Neural progenitor cell (in vitro differentiated cells): ENCODE data around the gene IP6K2. TPM values are rescaled to one million over a fixed set of nuclear protein-coding genes. Genes with fewer than 3 reads are reported as not detected.
"Not testable (repeated sequence)": the region's sequence is repeated elsewhere in the genome, so short reads cannot be mapped to it uniquely, and the experiment has no call there.

ENCODE experiments used
- DNase-seq: peaks from one replicate; pipeline ENCODE4 v3.0.0-alpha.2; 2016; ENCODE audit warnings: low spot score
- H2AFZ ChIP-seq: fragments of 200-600 bp; sonication (generic); replicated peaks from 2 replicates; pipeline ENCODE4 v1.6.1; 2016; ENCODE audit warnings: antibody characterized with exemption
- H3F3A ChIP-seq: fragments of 200-600 bp; sonication (generic); 2 replicates; pipeline ENCODE4 v1.6.1; 2016; ENCODE audit warnings: antibody characterized with exemption, low read depth
- H3K27ac ChIP-seq: fragments of 200-600 bp; sonication (generic); 2 replicates; pipeline ENCODE4 v1.5.1; 2016; ENCODE audit warnings: mild to moderate bottlenecking
- H3K27me3 ChIP-seq: fragments of 200-600 bp; sonication (generic); 2 replicates; pipeline ENCODE4 v1.6.1; 2016; ENCODE audit warnings: mild to moderate bottlenecking, moderate library complexity
- H3K36me3 ChIP-seq: fragments of 200-600 bp; sonication (generic); 2 replicates; pipeline ENCODE4 v1.5.1; 2016
- H3K4me1 ChIP-seq: fragments of 200-600 bp; sonication (generic); 2 replicates; pipeline ENCODE4 v1.6.1; 2016; ENCODE audit warnings: mixed run types
- H3K4me2 ChIP-seq: fragments of 200-600 bp; sonication (generic); 2 replicates; pipeline ENCODE4 v1.6.1; 2016
- H3K4me3 ChIP-seq: fragments of 200-600 bp; sonication (generic); 2 replicates; pipeline ENCODE4 v1.5.1; 2016
- H3K79me2 ChIP-seq: fragments of 200-600 bp; sonication (generic); 2 replicates; pipeline ENCODE4 v1.6.1; 2016; ENCODE audit warnings: low read depth
- H3K9ac ChIP-seq: fragments of 200-600 bp; sonication (generic); 2 replicates; pipeline ENCODE4 v1.6.1; 2016
- H3K9me3 ChIP-seq: fragments of 200-600 bp; sonication (generic); 2 replicates; pipeline ENCODE4 v1.5.1; 2016; ENCODE audit warnings: low read depth
- H4K20me1 ChIP-seq: fragments of 200-600 bp; sonication (generic); 2 replicates; pipeline ENCODE4 v1.6.1; 2016; ENCODE audit warnings: low read depth
- H3K27ac Mint-ChIP-seq: 3 replicates; pipeline ENCODE4 v1.8.0; 2021; ENCODE audit warnings: mixed read lengths
- H3K27me3 Mint-ChIP-seq: 2 replicates; pipeline ENCODE4 v1.8.0; 2022; ENCODE audit warnings: low read depth, mild to moderate bottlenecking, inconsistent platforms, moderate library complexity, mixed read lengths; ENCODE audit not compliant: insufficient read depth
- H3K36me3 Mint-ChIP-seq: 3 replicates; pipeline ENCODE4 v1.8.0; 2021; ENCODE audit warnings: mixed read lengths
- H3K4me1 Mint-ChIP-seq: 3 replicates; pipeline ENCODE4 v1.8.0; 2021; ENCODE audit warnings: mixed read lengths
- H3K4me3 Mint-ChIP-seq: 3 replicates; pipeline ENCODE4 v1.8.0; 2021; ENCODE audit warnings: mild to moderate bottlenecking, moderate library complexity, mixed read lengths
- H3K9me3 Mint-ChIP-seq: 3 replicates; pipeline ENCODE4 v1.8.0; 2020; ENCODE audit warnings: mixed read lengths
- CTCF ChIP-seq: fragments of 200-600 bp; sonication (generic); IDR thresholded peaks from 2 replicates; pipeline ENCODE4 v1.5.1; 2017; ENCODE audit warnings: antibody characterized with exemption, mild to moderate bottlenecking
- EZH2 ChIP-seq: fragments of 200-600 bp; sonication (generic); IDR thresholded peaks from 2 replicates; pipeline ENCODE4 v1.6.1; 2017; ENCODE audit warnings: antibody characterized with exemption, mild to moderate bottlenecking, moderate library complexity
- EZH2phosphoT487 ChIP-seq: fragments of 200-600 bp; sonication (generic); IDR thresholded peaks from 2 replicates; pipeline ENCODE4 v1.6.1; 2017; ENCODE audit warnings: antibody characterized with exemption
- total RNA-seq: library from RNA; depleted of rRNA; stranded (reverse); fragments of >200 nt; gene quantifications from 2 replicates; pipeline ENCODE4 v1.2.3, GENCODE V29; 2015; ENCODE audit warnings: low replicate concordance

The IP6K2 gene
- total RNA-seq, 1 donor from 2014 or later = 130 TPM

GRCh38 chr3:48727511-48727910 lies 10.5 kb upstream of the IP6K2 start:
- Histone ChIP-seq H3K4me1 (no peaks in the 10 kb centered on the region), H4K20me1 (no peaks in the 10 kb centered on the region), H3K27me3 (peaks cover 5% of the 10 kb centered on the region), H2AFZ (no peak overlapping the region), H3K27ac (no peak overlapping the region), H3K9ac (no peak overlapping the region), H3K4me3 (no peak overlapping the region), H3K79me2 (no peaks in the 10 kb centered on the region), H3K9me3 (no peaks in the 10 kb centered on the region), H3K36me3 (no peaks in the 10 kb centered on the region), H3F3A (no peaks in the 10 kb centered on the region), H3K4me2 (no peak overlapping the region)
- no peaks in the 10 kb centered on the region for H3K9me3 Mint-ChIP-seq
- DNase-seq = no peak
- TF ChIP-seq EZH2phosphoT487 (no peak), CTCF (no peak), EZH2 (no peak)
- no peak overlapping the region for H3K4me3 Mint-ChIP-seq
- H3K36me3 Mint-ChIP-seq = no peaks in the 10 kb centered on the region
- H3K27me3 Mint-ChIP-seq = peaks cover 3% of the 10 kb centered on the region
- H3K4me1 Mint-ChIP-seq = no peaks in the 10 kb centered on the region
- H3K27ac Mint-ChIP-seq = no peak overlapping the region

- H3K27ac Mint-ChIP-seq, H2AFZ ChIP-seq, H3K79me2 ChIP-seq, H3K27me3 Mint-ChIP-seq, H4K20me1 ChIP-seq, DNase-seq, H3K9me3 ChIP-seq, H3K36me3 ChIP-seq, H3F3A ChIP-seq, H3K4me3 Mint-ChIP-seq, H3K4me1 Mint-ChIP-seq, H3K4me2 ChIP-seq, H3K9me3 Mint-ChIP-seq, H3K9ac ChIP-seq, H3K4me3 ChIP-seq, H3K27ac ChIP-seq, H3K36me3 Mint-ChIP-seq, H3K4me1 ChIP-seq: not testable (repeated sequence)
- peaks cover 11% of the 10 kb centered on the region for H3K27me3 ChIP-seq
These were observed 8.3 kb upstream of the IP6K2 start for GRCh38 chr3:48725185-48725855.

GRCh38 chr3:48723725-48724124 lies 6.7 kb upstream of the IP6K2 start:
- TF ChIP-seq CTCF = no peak
- no peak for TF ChIP-seq EZH2
- TF ChIP-seq EZH2phosphoT487 = no peak
- no peaks in the 10 kb centered on the region for H3K9me3 ChIP-seq
- H3K4me3 ChIP-seq = no peak overlapping the region
- H3K79me2 ChIP-seq = no peaks in the 10 kb centered on the region
- no peaks in the 10 kb centered on the region for H4K20me1 ChIP-seq
- no peak overlapping the region for H3K27ac ChIP-seq
- H3F3A ChIP-seq = no peaks in the 10 kb centered on the region
- H3K27me3 ChIP-seq = peaks cover 11% of the 10 kb centered on the region
- H2AFZ ChIP-seq = no peak overlapping the region
- H3K4me1 Mint-ChIP-seq = no peaks in the 10 kb centered on the region
- no peak for DNase-seq
- no peak overlapping the region for H3K4me2 ChIP-seq
- H3K27me3 Mint-ChIP-seq = peaks cover 4% of the 10 kb centered on the region
- no peak overlapping the region for H3K9ac ChIP-seq
- no peaks in the 10 kb centered on the region for H3K36me3 ChIP-seq
- no peaks in the 10 kb centered on the region for H3K36me3 Mint-ChIP-seq
- no peak overlapping the region for H3K27ac Mint-ChIP-seq
- H3K9me3 Mint-ChIP-seq = no peaks in the 10 kb centered on the region
- no peak overlapping the region for H3K4me3 Mint-ChIP-seq
- no peaks in the 10 kb centered on the region for H3K4me1 ChIP-seq

GRCh38 chr3:48723293-48723692 lies 6.3 kb upstream of the IP6K2 start:
- H3K27me3 Mint-ChIP-seq, H3K36me3 ChIP-seq, H3K9me3 ChIP-seq, H3K36me3 Mint-ChIP-seq, H2AFZ ChIP-seq, H3K27ac ChIP-seq, H3K9me3 Mint-ChIP-seq, H3K79me2 ChIP-seq, H4K20me1 ChIP-seq, H3K4me2 ChIP-seq, DNase-seq, H3K4me3 Mint-ChIP-seq, H3K4me1 ChIP-seq, H3F3A ChIP-seq, H3K4me1 Mint-ChIP-seq, H3K9ac ChIP-seq, H3K4me3 ChIP-seq, H3K27ac Mint-ChIP-seq: not testable (repeated sequence)
- peaks cover 11% of the 10 kb centered on the region for H3K27me3 ChIP-seq
